ENCODE results near the gene PDLIM4. TPM values are rescaled to one million over a fixed set of nuclear protein-coding genes. Genes with fewer than 3 reads are reported as not detected.

The PDLIM4 gene
- total RNA-seq, 1 experiment from 2014 or later: 47.2 TPM

DNA sequence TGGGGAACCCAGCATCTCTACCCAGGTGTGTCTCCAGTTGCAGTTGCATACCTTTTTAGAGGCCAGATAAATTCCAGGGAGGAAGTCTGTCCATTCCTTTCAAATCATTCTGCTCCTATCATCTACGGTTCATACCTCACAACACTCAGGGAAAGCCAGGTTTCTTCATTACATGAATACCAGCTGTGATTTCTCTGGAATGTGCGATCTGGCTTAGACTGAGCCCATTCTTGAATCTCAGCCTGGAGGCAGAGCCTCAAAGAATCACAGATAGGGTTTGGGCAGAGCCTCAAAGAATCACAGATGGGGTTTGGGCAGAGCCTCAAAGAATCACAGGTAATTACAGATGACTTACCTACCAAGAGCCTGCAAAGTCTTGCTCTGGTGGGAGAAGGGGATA lies 37.0 kb upstream of the PDLIM4 start:
- TF ChIP-seq EZH2 (IDR thresholded peaks at IDR 0.05; ENCODE audit: low read depth): no peak
- TF ChIP-seq, protein P1, sequence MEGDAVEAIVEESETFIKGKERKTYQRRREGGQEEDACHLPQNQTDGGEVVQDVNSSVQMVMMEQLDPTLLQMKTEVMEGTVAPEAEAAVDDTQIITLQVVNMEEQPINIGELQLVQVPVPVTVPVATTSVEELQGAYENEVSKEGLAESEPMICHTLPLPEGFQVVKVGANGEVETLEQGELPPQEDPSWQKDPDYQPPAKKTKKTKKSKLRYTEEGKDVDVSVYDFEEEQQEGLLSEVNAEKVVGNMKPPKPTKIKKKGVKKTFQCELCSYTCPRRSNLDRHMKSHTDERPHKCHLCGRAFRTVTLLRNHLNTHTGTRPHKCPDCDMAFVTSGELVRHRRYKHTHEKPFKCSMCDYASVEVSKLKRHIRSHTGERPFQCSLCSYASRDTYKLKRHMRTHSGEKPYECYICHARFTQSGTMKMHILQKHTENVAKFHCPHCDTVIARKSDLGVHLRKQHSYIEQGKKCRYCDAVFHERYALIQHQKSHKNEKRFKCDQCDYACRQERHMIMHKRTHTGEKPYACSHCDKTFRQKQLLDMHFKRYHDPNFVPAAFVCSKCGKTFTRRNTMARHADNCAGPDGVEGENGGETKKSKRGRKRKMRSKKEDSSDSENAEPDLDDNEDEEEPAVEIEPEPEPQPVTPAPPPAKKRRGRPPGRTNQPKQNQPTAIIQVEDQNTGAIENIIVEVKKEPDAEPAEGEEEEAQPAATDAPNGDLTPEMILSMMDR (conservative IDR thresholded peaks at IDR 0.05): no peak
- DNase-seq: no peak
- Histone ChIP-seq H3K4me3 (no peak overlapping the region), H3K4me2 (no peak overlapping the region), H3K27me3 (ENCODE audit: insufficient read depth, low read depth) (no peaks in the 10 kb centered on the region), H4K20me1 (ENCODE audit: insufficient read depth) (no peaks in the 10 kb centered on the region), H3K36me3 (ENCODE audit: low read depth) (no peaks in the 10 kb centered on the region), H3K79me2 (ENCODE audit: low read depth) (no peaks in the 10 kb centered on the region), H2AFZ (no peak overlapping the region), H3K9me3 (ENCODE audit: insufficient read depth, low read depth) (no peaks in the 10 kb centered on the region), H3K9me2 (ENCODE audit: insufficient read depth) (no peaks in the 10 kb centered on the region), H3K27ac (no peak overlapping the region), H3K4me1 (replicated peaks; ENCODE audit: insufficient read depth) (no peaks in the 10 kb centered on the region), H3F3A (ENCODE audit: insufficient read depth, low read depth) (no peaks in the 10 kb centered on the region)
- no TSS peak for BruUV-seq (replicated peaks)
- ChIA-PET POLR2A (ENCODE audit: unreplicated experiment) (no interaction called here), CTCF (no interaction called here)
- intact Hi-C loops (cut with micrococcal nuclease; ENCODE audit: unreplicated experiment): no loop called here

DNA sequence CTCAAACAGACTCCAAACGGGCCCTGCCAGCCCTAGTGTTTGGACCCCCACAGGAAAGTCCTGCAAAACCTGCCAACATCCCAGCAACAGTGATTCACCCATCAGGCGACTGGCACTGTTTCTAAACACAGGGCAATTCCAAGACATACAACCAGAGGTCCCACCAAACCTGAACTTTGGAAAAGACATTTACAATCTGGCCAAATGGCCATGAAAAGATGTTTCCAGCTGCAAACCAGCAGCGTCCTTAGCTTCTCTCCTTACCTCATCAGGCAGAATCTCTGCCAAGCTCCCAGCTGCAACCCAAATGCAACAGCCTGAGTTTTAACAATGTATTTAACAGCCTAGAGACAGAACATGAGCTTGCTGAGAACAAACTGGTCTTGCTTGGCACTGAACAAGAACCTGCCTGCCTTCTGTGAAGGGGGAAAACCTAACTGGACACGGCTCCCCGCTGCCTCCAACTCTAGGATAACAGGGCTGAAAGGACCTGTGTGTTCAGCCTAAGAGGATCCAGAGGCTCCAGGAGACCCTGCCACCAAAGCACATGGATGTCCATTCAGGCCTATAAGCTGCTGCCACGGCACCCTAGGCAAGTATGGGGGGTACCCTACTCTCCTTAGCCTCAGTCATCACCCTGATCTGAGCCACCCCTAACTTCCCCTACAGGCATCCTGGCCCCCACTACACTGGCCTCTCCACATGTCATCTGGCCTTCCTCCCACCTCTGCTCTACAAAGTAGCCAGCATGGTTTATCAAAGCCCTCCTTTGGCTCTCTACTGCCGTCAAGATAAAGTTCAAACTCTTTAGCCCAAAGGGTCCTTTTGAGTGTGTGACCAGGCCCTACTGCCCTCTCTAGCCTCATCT lies 35.5 kb upstream of the PDLIM4 start:
- DNase-seq: no peak
- no peaks in the 10 kb centered on the region for H3K36me3 ChIP-seq (ENCODE audit: low read depth)
- no peak overlapping the region for H3K4me3 ChIP-seq
- no peaks in the 10 kb centered on the region for H4K20me1 ChIP-seq (ENCODE audit: insufficient read depth)
- no TSS peak for BruUV-seq (replicated peaks)
- H3K4me2 ChIP-seq: no peak overlapping the region
- H3K27ac ChIP-seq: no peak overlapping the region
- no peak overlapping the region for H2AFZ ChIP-seq
- no peaks in the 10 kb centered on the region for H3K27me3 ChIP-seq (ENCODE audit: insufficient read depth, low read depth)
- no peaks in the 10 kb centered on the region for H3K9me3 ChIP-seq (ENCODE audit: insufficient read depth, low read depth)
- H3K4me1 ChIP-seq (replicated peaks; ENCODE audit: insufficient read depth): peaks cover 10% of the 10 kb centered on the region
- TF ChIP-seq, protein P1 (conservative IDR thresholded peaks at IDR 0.05): no peak
- no peak for TF ChIP-seq EZH2 (IDR thresholded peaks at IDR 0.05; ENCODE audit: low read depth)
- no peaks in the 10 kb centered on the region for H3K79me2 ChIP-seq (ENCODE audit: low read depth)
- H3F3A ChIP-seq (ENCODE audit: insufficient read depth, low read depth): no peaks in the 10 kb centered on the region
- CTCF ChIA-PET: no interaction called here
- intact Hi-C loops (cut with micrococcal nuclease; ENCODE audit: unreplicated experiment): no loop called here
- POLR2A ChIA-PET (ENCODE audit: unreplicated experiment): no interaction called here
- no peaks in the 10 kb centered on the region for H3K9me2 ChIP-seq (ENCODE audit: insufficient read depth)

DNA sequence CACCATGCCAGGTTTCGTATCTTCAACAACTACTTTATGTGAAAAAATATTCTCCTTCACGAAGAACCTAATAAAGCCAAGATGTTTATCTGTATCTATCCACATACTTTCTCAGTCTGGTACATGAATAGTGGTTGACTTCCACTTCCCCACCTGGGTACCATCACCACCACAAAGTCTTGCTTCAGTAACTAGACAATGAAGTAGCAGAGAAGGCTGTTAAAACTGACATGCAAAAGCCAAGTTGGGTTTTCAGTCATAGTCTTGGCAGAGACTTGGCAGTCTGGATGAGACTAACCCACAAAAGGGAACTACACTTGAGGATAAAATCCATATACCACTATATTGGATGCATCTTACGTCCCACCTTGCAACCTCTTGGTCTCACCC lies 34.9 kb upstream of the PDLIM4 start:
- Histone ChIP-seq H2AFZ (no peak overlapping the region), H3K27me3 (ENCODE audit: insufficient read depth, low read depth) (no peaks in the 10 kb centered on the region), H3F3A (ENCODE audit: insufficient read depth, low read depth) (no peaks in the 10 kb centered on the region), H3K27ac (no peak overlapping the region), H3K36me3 (ENCODE audit: low read depth) (no peaks in the 10 kb centered on the region), H4K20me1 (ENCODE audit: insufficient read depth) (no peaks in the 10 kb centered on the region), H3K4me1 (replicated peaks; ENCODE audit: insufficient read depth) (peaks cover 12% of the 10 kb centered on the region), H3K9me2 (ENCODE audit: insufficient read depth) (no peaks in the 10 kb centered on the region), H3K79me2 (ENCODE audit: low read depth) (no peaks in the 10 kb centered on the region), H3K4me2 (no peak overlapping the region), H3K9me3 (ENCODE audit: insufficient read depth, low read depth) (no peaks in the 10 kb centered on the region), H3K4me3 (no peak overlapping the region)
- BruUV-seq (replicated peaks): no TSS peak
- ChIA-PET POLR2A (ENCODE audit: unreplicated experiment) (no interaction called here), CTCF (no interaction called here)
- intact Hi-C loops (cut with micrococcal nuclease; ENCODE audit: unreplicated experiment): no loop called here
- no peak for DNase-seq
- TF ChIP-seq EZH2 (IDR thresholded peaks at IDR 0.05; ENCODE audit: low read depth): no peak
- TF ChIP-seq, protein P1 (conservative IDR thresholded peaks at IDR 0.05): no peak
